ENCODE measurements around the gene SLC17A9.

DNA sequence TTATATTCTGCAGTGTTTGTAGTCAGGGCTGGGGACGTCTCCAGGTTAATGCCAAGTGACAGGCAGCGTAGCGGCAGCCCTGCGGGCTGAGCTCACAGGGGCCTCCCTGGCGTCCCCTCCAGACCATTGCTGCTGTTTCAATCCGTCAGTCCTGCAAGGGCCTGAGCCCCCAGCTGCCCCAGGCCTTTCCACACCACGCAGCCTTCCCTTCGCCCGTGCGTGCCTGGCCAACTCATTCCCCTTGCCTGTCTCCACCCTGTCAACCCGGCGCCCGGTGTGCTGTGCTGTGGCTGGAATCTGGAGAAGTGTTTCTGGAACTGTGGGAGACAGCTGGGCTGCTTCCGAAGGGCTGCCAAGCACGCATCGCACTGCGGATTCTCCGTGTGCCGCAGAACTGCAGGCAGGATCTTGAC, 42.4 kb downstream of the SLC17A9 start:
- TF ChIP-seq CTCF (IDR thresholded peaks at IDR 0.05) (no peak), POLR2AphosphoS5 (IDR thresholded peaks at IDR 0.05; ENCODE audit: low read depth, low read length) (no peak), TCF7L2 (IDR thresholded peaks at IDR 0.05; ENCODE audit: low read depth, low read length) (no peak)
- TF ChIP-seq, protein P1, sequence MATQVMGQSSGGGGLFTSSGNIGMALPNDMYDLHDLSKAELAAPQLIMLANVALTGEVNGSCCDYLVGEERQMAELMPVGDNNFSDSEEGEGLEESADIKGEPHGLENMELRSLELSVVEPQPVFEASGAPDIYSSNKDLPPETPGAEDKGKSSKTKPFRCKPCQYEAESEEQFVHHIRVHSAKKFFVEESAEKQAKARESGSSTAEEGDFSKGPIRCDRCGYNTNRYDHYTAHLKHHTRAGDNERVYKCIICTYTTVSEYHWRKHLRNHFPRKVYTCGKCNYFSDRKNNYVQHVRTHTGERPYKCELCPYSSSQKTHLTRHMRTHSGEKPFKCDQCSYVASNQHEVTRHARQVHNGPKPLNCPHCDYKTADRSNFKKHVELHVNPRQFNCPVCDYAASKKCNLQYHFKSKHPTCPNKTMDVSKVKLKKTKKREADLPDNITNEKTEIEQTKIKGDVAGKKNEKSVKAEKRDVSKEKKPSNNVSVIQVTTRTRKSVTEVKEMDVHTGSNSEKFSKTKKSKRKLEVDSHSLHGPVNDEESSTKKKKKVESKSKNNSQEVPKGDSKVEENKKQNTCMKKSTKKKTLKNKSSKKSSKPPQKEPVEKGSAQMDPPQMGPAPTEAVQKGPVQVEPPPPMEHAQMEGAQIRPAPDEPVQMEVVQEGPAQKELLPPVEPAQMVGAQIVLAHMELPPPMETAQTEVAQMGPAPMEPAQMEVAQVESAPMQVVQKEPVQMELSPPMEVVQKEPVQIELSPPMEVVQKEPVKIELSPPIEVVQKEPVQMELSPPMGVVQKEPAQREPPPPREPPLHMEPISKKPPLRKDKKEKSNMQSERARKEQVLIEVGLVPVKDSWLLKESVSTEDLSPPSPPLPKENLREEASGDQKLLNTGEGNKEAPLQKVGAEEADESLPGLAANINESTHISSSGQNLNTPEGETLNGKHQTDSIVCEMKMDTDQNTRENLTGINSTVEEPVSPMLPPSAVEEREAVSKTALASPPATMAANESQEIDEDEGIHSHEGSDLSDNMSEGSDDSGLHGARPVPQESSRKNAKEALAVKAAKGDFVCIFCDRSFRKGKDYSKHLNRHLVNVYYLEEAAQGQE (IDR thresholded peaks at IDR 0.05; ENCODE audit: insufficient read depth in 1 of 2, low read depth in 2 of 2, low read length in 1 of 2) = no peak

Measured in Panc1 (cell line).